ENCODE measurements around the gene GP1BA. TPM values are rescaled to one million over a fixed set of nuclear protein-coding genes. Genes with fewer than 3 reads are reported as not detected.

The GP1BA gene
- total RNA-seq, 2 donors from 2014 or later, result 0.13 to 0.15 TPM

GRCh38 chr17:4966844-4967538 is 34.9 kb downstream of the GP1BA start:
- intact Hi-C loops (cut with DNase I), result loop anchor here in 1 of 2 donors (2.0 kb wide), 1 partner anchor 16 kb away; the partner anchor contains the start of gene ENO3
- ATAC-seq (peak; percentile 92 to 93), DNase-seq (peak; percentile 98)

DNA sequence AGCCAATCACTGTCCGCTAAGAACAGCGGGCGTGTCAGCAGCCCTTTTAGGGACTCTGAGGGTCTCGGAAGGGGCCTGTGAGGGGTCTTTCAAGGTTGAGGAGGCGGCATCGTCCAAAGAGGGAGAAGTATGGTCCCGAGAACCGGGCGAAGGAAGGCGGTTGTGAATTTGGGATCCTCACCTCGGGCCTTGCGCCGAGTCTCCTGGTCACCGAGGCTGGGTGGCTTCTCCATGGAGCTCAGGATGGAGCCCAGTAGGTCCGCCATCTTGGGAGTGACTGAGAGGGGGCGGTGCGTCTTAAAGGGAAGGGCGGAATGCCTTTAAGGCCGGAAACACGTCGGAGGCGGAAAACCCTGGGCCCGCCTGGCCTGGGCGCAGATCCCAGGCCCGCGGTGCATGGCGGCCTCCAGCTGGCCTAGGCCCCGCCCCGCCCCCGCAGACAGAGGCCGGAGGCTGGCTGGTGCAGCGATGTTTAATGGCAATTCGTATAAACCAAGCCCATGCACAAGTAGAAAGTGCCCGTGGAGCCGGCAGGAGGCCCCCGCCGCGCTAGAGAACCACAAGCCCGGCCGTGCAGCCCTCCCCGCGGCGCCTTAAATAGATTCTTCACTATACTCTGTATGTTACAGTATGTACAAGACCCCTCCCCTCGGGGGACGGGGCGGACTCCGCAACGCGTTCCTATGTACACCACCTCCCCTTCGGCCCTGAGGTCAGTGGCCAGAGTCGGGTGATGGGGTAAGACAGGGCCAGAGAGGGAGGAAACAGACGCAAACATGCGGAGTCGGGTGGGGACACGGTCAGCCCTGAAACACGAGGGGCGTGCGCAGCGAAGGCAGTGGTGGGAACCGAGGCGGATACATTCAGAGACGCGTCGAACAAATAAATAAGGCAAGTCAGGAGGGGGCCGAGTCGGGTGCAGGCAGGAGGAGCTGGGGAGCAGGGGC is 35.7 kb downstream of the GP1BA start, which contains the start of gene SPAG7:
SPAG7 (minus strand) TSS at position 279 of the 947 bp plus-strand sequence; CDS start at position 266, 13 bp downstream.
- peak; percentile 82 to 84 for ATAC-seq
- DNase-seq, result peak; percentile 94
- intact Hi-C loops (cut with DNase I), result loop anchor here in 1 of 2 donors (2.0 kb wide), 1 partner anchor 17 kb away; the partner anchor contains the start of gene ENO3

- ATAC-seq, result no peak
- no peak for DNase-seq
- intact Hi-C loops (cut with DNase I), result no loop called here
These were observed 36.5 kb downstream of the GP1BA start for GRCh38 chr17:4968486-4969046.

DNA sequence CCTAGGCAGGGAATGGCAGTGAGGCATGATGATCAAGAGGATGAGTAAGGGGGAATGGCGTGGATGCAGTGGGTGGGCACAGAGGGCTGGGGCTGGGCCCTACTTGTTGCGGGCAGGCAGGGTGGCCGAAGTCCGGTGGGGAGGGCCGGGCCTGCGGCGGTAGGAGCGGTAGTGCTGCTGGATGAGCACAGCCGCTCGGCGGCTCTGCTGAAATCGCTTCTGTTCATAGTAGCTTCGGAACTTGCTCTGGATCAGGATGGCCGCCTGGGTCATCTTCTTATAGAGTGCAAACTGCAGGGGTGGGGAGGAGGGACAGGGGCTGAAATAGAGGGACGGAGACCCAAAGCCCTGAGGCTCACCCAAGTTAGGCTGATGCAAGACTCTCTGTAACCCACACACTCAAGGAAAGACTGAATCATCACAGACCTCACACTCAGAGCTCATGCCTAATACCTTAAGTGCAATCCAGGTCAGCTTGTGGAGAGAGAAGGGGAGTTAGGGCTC is 37.0 kb downstream of the GP1BA start:
- no peak for ATAC-seq
- intact Hi-C loops (cut with DNase I), result no loop called here
- DNase-seq, result no peak

DNA sequence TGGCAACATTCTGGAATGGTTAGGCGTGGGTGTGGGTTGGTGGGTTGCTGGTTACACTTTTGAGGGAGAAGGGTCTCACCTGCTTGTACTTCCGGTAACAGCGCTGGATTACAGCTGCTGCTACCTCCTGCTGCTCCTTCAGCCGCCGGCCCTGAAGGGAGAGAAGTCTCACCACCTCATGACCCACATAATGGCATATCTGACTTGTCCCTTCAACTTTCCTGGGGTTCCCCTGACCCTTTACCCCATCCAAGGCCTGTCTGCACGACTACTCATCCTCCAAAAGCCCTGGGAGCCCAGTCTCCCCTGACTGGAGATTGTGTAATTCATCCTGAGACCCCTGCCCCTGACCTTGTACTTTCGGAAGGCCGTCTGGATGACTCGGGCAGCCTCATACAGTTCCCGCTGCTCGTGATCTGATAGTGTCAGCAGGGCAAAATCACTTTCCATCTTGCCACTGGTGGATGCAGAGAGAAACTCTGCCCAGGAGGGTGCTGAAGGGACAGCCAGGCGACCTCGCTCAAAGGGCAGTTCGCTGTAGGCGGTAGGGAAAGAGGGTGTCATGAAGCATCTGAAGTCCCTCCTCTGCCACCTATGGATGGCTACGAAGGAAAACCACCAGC is 37.6 kb downstream of the GP1BA start:
- ATAC-seq, result no peak
- DNase-seq, result no peak
- intact Hi-C loops (cut with DNase I), result no loop called here

DNA sequence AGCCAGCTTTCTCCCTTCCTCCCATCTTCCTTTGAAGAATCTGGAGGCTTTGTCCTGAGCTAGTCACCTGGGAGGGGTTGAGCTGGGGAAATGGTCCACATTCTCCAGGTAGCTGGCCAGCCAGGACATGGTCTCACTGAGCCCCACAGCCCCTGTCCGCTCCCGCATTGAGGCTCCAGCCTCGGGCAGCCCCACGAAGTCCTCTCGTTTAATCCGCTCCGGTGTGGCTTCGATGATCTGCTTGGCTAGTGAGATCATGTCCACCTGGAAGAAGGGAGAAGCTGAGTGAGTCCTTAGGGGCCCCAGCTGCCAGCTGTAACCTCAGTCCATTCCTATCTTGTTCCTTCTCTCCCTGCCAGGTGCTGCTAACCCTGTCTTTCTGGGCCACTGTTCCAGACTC is 38.2 kb downstream of the GP1BA start:
- DNase-seq (no peak), ATAC-seq (no peak)
- intact Hi-C loops (cut with DNase I), result no loop called here

DNA sequence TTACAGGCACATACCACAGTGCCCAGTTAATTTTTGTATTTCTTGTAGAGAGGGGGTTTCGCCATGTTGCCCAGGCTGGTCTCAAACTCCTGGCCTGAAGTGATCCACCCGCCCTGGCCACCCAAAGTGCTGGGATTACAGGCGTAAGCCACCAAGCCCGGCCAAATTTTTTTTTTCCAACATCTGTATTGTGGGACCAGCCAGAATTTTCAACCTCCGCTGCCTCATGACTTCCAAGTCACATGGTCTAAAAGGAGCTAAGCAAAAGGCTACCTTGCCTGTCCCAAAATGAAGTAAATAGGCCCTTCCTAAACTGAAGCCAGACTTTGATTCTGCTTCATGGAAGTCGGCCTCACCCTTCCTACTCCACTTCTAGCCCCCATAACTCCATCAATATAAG is 39.7 kb downstream of the GP1BA start:
- no peak for ATAC-seq
- intact Hi-C loops (cut with DNase I), result no loop called here
- no peak for DNase-seq

- no peak for DNase-seq
- no peak for ATAC-seq
- intact Hi-C loops (cut with DNase I), result no loop called here
These were observed 40.2 kb downstream of the GP1BA start for GRCh38 chr17:4972322-4972721.

DNA sequence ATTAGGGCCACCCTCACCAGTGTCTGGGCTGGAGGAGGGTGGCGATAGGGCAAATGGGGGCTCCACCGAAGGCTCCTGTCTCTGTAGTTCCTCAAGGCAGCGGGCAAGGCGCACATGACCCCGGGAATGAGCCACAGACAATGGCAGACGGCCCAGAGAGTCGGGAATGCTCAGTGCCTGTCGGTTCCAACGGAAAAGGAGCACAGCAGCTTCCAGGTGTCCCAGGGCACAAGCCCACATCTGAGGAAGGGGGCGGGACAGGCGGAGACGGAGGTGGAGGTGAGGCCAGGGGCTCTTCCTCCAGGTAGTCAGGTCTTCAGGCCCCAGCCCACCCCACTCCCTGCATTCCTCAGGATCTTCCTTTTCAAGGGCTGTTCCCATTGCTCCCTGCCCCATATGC is 40.7 kb downstream of the GP1BA start:
- no peak for ATAC-seq

GRCh38 chr17:4973256-4974114 is 41.4 kb downstream of the GP1BA start:
- intact Hi-C loops (cut with DNase I), result no loop called here
- ATAC-seq (no peak), DNase-seq (no peak)

More for the DNA sequence above, 40.7 kb downstream of the GP1BA start:
- intact Hi-C loops (cut with DNase I), result no loop called here
- no peak for DNase-seq

DNA sequence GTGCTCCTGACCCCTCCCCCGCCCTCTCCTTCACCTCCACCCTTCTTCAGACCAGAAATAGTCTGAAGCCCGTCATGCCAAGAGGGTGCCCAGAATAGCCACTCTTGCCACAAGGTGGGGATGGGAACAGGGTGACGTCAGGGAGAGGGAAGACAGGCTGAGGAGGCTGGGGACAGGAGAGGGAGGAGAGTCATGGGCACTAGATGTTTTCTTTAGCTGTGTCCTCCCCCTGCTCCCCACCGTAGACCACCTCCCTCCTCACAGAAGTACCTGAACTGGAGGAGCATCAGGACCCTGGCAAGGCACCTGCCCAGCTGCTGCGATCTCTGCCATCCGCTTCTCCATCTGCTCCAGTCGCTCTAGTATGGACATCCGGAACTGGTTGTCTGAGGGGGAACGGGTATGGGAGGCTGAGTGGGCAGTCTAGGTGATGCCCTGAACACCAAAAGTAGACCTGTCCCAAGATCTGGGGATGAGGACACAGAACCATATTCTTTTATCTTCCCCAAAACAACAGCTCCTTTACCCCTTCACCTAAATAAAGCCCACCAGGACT is 42.1 kb downstream of the GP1BA start:
- intact Hi-C loops (cut with DNase I), result no loop called here
- DNase-seq, result peak; percentile 65
- ATAC-seq, result peak; percentile 61 to 65

- no peak for ATAC-seq
- intact Hi-C loops (cut with DNase I), result loop anchor here in 1 of 2 donors (5.0 kb wide), 1 partner anchor 84 kb away; no protein-coding TSS in a partner anchor
These were observed 46.6 kb downstream of the GP1BA start for GRCh38 chr17:4978726-4979125.

GRCh38 chr17:4980644-4981216 is 48.7 kb downstream of the GP1BA start:
- ATAC-seq (peak; percentile 45 to 67), DNase-seq (no peak)
- intact Hi-C loops (cut with DNase I), result loop anchor here (5.0 to 10.0 kb wide), 2 partner anchors 76 to 82 kb away; partner anchors contain the start of gene CHRNE (in 1 of the 2)

More at GRCh38 chr17:4978726-4979125, 46.6 kb downstream of the GP1BA start:
- DNase-seq, result no peak

DNA sequence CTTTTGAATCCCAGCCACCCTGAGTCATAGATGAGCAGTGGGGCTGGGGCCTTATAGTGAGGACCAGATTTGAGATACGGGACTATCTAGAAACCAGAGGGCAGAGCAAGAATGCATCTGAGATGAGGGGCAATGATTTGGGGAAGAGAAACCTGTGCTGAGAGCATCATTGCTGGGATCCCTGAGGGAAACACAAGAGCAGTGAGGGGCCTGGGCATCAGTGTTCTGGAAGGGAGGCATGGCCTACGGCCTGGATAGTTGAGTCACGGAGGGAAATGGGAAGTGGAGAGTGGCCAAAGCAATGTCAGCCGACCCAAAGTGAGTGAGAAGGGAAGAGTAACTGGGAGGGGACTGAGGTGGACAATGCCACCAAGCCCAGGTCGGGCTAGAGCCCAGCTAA is 50.2 kb downstream of the GP1BA start:
- DNase-seq (no peak), ATAC-seq (no peak)
- intact Hi-C loops (cut with DNase I), result loop anchor here (5.0 to 10.0 kb wide), 2 partner anchors 78 to 80 kb away; partner anchors contain the start of gene CHRNE (in 1 of the 2)
